Body of pancreas (tissue), 4 donors: ENCODE results near the gene GOSR1.

Source experiments
- CTCF ChIP-seq, 7 experiments: fragments of 450-650 bp in 4 of 7; fragments of 200-600 bp in 3 of 7; sonication (generic) in 3 of 7; IDR thresholded peaks; one replicate each; pipeline ENCODE4 v1.5.1; 2016 to 2019; ENCODE audit warnings: antibody characterized with exemption in 7 of 7
- POLR2A ChIP-seq, 3 donors: fragments of 450-650 bp; IDR thresholded peaks; one replicate each; pipeline ENCODE4 v1.6.1; 2016; ENCODE audit warnings: antibody characterized with exemption in 3 of 3, mild to moderate bottlenecking in 2 of 3

DNA sequence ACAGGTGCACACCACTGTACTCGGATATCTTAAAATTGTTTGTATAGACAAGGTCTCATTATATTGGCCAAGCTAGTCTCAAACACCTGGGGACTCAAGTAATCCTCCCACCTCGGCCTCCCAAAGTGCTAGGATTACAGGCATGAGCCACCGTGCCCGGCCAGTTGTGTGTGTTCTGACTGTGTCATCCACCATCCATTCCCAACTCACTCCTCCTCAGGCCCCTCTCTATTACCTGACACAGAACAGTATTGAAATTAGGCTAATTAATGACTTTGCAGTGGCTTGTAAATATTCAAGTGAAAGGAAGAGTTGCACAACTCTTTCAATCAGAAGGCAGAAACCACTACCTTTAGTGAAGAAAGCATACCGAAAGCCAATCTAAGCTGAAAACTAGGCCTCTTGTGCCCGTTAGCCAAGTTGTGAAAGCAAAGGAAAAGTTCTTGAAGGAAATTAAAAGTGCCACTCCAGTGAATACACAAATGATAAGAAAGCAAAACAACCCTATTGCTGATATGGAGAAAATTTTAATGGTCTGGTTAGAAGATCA is 28.7 kb downstream of the GOSR1 start:
- TF ChIP-seq CTCF (IDR thresholded peaks at IDR 0.05) = no peak
- TF ChIP-seq POLR2A (IDR thresholded peaks at IDR 0.05) = no peak
